ENCODE results near the gene CHN1.

The CHN1 gene

DNA sequence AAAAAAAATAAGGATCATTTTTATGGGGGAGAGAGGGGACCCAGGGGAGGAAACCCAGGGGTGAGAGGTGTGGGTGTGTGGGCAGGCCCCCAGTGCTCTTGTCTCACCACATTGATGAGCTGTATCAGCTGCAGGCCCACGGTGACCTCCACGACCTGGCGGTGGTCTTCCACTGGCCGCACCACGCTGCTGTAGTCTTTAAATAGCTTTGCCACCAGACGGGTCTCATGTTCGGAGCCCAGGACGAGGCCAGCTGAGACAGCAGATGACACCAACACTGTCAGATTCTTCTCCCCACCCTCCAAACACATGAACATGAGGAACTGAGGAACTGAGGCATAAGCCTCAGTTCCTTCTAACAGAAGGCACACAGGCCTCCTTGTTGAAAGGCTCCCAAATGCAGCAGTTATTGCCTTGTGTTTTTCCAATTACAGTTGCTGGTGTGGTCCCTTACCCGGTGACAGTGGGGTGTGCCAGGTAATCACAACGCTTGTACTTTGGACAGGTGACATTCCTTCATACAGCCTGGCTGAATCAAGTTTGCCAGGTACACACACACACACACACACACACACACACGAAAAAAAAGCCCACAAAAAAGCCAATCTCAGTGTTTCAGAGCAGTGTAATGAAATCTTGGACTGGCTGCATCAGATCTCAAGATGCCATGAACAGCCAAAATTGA lies 245.7 kb downstream of the CHN1 start:
- no peak for FAIRE-seq

DNA sequence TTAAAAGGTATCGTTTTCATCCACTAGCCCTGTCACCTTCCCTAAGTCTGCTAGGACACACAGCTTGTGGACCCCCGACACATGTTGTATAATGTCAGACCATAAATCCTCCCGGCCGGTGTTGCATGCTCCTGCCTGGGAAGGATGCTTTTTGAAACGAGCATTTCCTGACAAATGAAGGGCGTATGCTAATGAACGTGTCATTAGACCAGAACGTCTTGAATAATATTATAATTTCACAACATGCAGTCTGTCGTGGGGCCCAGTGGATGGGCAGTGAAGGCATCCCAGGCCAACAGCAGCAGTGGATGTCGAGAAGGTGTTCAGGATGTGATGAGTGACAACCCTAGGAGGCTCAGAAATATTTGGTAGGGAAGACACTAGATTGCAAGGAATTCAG lies 248.4 kb downstream of the CHN1 start:
- no peak for FAIRE-seq

DNA sequence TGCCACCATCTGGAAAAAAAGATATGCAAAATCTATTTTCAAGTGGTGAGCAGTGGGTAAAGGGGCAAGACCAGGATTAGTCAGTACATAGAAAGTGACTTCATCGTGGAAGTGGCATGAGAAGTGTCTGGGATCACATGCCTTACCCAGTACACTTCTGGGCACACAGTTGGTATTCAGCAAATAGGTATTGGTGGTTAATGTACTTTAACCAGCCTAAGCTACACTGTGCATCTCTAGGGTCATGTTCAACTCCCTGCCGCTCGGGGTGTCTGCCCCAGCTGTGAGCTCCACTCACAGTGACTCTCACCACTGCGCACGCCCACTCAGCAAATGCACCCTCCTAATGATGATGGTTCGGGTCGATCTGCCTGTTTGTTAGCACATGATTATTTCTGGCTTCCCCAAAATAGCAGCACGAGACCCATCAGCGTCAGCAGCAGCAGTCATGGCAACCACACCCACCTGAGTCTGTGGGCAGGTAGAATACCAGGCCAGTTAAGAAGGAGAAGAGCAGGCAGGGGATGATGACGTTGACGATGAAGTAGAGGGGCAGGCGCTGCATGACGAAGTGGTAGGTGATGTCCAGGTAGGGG lies 252.0 kb downstream of the CHN1 start:
- no peak for FAIRE-seq

- no peak for FAIRE-seq
Measured at GRCh38 chr2:174752403-174753037, 252.7 kb downstream of the CHN1 start.

DNA sequence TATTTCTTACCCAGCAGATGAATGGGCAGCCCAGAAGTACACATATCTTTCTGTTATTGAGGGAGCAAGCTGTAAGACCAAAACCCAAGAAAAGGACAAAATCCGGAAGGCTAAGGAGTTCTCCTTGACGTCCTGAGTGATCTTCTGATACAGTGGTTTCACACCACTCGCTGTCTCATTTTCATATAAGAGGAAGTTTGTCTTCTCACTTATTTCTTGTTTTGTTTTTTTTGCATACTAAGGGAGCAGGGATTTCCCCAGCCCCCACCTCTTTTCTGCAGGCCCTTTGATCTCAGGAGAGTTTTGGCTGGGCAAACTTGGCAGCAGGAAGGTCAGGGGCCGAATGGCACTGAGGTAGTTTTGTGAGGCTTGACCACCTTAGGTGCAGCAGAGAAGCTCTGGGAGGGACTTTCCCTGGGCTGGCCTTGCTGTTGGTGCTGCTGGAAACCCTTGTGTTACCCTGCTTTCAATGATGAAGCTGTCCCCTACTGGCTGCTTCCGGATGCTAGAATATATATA lies 254.2 kb downstream of the CHN1 start:
- no peak for FAIRE-seq

- FAIRE-seq: no peak
Measured at GRCh38 chr2:174749793-174750192, 255.4 kb downstream of the CHN1 start.

DNA sequence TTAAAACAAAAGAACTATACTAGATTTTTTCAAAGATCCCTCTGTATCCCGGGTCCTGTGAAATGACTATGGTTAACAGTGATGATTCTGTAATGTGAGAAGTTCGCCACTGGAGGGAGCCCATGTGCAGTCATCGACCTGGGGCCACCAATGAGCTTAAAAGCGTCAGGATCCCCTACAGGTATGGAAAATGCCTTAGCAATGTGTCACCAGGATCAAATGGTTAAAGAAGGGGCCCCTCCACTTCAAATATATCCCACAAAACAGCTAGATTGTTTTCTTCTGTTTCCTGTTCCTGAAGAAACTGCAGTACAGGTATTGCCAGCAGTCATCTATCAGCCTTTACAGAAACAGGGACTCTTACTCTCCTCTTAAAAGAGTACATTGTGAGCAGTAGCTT lies 256.2 kb downstream of the CHN1 start:
- peak; percentile 66 for FAIRE-seq

All from TTC549 (cell line).